HG02970 (cell line): ENCODE measurements around the gene AFF3.
"Not testable (repeated sequence)": the region's sequence is repeated elsewhere in the genome, so short reads cannot be mapped to it uniquely, and the experiment has no call there.

Experiments
- ATAC-seq: cut with Tn5 transposase; IDR thresholded peaks from one replicate; pipeline ENCODE4 v1.9.1; 2021; ENCODE audit warnings: mild to moderate bottlenecking, moderate library complexity, moderate number of reproducible peaks; ENCODE audit not compliant: unreplicated experiment, low FRiP score

AFF3 gene

DNA sequence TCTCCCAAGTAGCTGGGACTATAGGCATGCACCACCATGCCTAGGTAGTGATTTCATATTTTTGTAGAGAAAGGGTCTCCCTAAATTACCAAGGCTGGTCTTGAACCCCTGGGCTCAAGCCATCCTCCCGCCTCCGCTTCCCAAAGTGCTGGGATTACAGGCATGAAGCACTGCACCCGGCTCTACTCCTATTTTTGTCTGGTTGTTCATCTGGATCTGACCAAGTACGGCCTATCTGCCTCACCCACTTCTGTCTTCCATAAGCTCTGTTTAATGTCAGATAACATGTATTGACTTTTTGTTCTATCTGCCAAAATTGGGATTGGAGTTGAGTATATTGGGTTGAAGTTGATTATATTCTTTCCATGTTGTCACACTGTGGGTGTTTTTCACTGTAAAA is 198.4 kb downstream of the AFF3 start:
- no peak for ATAC-seq

DNA sequence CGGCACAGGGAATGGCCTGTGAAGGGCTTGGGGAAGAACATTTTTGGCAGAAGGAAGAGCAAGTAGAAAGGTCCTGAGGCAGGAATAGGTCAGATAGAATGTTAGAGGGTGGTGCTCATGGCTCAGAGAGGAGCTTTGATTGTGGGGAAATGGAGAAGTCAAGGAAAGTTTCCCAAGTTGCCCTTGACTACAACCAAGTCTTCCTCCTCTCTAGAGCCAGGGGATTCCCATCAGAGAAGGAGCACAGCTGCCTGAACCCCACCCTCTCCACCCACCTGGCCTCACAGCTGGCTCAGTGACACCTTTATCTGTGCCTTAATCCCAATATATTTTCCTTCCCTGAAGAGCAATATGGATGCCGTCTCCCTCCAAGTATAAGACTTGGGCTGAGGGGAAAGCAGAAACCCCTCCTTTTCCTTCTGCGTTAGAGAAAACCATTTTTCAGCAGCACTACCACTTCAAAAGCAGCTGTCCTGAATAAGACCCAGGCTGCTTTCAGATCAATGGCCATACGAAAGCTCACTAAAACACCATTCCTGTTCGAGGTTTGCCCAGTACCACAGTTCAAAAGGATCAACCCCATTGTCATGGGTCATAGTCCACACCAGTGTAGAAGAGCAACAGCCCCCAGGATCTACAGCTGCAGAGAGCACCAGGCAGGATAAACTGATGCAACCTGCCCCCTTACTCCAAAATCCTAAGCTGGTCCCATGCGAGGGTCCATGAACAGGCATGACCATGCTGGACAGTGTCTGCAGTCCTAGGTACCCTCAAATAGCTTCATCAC is 199.6 kb downstream of the AFF3 start:
- ATAC-seq = no peak

DNA sequence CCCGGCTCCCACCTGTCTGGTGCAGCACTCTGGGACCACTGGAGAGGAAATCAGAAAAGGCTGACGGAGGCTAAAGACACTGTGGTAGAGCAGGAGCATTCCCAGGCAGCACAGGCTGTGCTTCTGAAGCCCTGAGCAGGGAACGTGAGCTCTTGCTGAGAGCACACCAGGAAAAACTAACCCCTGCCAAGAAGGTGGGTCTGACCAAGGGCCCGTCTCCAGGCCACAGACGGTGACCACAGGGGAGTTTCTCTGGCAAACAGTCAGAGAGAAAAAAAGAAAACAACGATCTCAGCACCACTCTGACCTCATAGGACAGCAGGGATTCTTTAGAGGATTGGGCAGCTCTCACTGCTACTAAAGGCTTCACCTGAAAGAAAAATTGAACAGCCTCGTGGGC is 201.4 kb downstream of the AFF3 start:
- no peak for ATAC-seq

DNA sequence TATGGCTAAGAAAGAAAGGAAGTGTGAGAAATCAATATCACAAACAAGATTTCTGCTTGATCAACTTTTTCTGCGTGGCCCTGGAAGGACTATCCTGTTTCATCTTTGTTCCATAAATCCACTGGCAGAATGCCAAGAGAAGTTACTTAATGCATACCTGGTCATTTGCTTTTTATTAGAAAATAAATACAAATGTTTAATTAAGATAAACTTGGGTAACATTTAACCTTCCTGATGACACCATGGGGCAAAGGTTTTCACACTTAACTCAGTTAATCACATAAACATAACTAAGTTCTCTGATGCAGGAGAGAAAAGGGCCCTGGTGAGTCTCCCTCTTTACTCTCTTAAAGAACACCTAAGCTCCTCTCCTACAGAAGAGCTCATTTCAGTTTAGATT is 203.3 kb downstream of the AFF3 start:
- ATAC-seq = no peak

DNA sequence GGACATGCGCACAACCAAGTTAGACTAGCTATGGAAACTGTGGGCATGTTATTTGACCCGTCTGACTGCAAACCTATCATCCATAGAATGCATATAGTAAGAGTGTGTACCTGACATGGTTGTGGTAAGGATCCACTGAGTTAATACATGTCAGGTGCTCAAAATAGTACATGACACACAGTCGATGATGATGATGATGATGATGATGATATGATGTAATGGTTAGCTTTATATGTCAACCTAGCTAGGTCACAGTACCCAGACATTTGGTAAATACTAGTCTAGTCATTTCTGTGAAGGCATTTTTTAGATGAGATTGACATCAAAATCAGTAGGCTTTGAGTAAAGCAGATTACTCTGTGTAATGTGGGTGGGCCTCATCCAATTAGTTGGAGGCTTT is 204.1 kb downstream of the AFF3 start:
- no peak for ATAC-seq

DNA sequence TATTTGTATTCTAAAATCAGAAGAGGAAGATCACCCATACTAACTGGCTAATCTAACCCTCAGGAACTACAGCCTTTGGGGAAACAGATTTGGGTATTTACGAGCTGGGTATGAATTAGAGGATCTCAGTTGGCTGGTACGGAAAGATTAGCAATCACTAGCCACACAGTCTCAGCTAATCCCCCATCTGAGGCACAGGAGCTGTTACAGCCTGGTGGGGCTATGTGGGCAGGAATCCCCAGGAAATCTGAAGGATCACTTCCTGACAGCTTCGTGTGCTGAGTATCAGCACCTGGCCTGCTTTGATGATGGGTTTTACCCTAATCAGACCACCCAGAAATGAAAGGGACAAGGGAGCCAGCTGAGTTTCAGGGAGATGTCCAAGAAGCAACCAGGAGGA is 206.3 kb downstream of the AFF3 start:
- no peak for ATAC-seq

DNA sequence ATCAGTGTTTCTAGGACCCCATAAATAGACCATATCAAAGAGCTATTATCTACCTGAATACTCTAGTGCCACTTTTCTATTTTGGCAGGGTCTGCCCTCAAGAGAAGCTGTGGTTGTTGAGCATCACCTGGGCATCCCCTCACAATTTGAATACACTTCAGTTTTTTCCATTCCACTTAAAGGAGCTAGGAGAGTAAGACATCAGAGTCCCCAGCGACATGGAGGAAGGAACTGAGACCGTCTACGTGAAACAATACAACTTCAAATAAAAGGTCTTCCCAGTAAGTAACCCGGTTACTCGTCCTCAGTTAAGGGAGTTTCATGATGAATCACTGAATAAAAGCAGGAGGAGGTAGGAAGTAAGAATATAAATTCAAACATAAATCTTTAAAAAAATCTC is 206.7 kb downstream of the AFF3 start:
- no peak for ATAC-seq

DNA sequence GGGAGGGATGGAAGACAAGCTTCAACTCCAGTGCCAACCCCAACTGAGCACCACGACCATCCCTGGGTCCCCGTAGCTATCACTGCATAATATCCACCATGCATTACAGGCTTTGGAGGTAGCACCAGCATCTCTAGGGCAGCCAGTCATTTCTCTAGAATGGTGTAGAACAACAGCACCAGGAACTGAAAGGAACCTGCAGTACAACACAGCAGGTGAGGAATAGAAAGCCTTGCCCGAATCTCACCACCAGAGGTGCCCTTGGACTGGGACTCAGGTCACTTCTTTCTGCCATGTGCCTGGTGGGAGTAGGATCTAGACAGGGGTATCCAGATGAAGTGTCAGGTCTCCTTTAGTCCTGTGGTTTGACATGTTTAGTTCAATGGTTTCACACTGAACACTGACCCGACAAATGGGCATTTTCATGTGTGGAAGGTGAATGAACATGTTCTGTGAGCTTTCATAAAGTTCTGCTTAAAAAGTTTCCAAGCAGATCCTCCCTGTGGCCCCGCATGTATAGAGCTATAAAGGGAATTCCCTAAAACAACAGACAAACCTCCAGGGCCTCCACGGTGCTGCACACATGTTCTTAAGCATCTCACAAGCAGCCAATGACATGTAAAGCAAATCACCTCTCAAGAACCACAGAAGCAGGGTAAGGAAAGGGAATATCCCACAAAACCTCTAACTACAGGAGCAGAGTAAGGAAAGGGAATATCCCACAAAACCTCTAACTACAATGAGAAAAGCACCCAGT is 208.3 kb downstream of the AFF3 start:
- no peak for ATAC-seq

DNA sequence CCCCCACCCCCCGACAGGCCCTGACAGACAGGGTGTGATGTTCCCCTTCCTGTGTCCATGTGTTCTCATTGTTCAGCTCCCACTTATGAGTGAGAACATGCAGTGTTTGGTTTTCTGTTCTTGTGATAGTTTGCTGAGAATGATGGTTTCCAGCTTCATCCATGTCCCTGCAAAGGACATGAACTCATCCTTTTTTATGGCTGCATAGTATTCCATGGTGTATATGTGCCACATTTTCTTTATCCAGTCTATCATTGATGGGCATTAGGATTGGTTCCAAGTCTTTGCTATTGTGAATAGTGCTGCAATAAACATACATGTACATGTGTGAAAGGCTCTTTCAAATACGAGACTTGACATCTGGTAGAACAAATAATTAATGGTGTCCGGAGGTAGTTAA is 208.9 kb downstream of the AFF3 start:
- ATAC-seq = not testable (repeated sequence)

DNA sequence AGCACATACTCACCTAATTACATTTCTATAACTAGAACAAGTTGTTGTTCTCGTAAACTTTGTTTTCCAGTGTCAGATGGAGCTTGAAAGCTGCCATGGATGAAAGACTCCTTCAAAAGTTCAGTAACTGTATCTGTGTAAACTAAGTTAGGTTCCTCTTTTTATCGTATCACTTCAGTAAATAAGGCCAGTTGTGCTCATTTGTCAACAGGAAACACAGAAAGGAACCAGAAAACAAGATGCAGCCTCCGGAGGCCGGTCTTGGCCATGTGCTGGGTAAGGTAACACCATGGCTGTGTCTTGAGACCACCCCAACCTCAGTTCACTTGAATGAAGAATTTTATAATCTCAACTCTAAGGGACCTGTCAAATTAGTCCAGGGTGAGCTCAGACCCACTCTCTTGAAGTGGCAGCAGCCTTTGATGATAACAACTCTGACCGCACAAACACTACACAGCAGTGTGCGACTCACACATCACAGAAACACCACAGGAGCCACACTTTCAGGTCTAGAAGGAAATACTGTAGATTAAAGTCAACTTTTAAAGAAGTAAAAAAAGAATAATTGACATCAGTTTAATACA is 213.8 kb downstream of the AFF3 start:
- no peak for ATAC-seq

DNA sequence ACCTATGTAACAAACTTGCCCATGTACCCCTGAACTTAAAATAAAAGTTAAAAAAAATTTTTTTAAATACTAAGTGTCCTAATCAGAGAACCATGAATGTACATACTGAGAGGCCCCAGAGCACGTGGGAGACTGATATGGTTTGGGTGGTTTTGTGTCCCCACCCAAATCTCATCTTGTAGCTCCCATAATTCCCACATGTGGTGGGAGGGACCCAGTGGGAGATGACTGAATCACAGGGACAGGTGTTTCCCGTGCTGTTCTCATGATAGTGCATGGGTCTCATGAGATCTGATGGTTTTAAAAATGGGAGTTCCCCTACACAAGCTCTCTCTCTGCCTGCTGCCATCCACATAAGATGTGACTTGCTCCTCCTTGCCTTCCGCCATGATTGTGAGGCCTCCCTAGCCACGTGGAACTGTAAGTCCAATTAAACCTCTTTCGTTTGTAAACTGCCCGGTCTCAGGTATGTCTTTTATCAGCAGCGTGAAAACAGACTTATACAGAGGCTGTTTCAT is 214.6 kb downstream of the AFF3 start:
- ATAC-seq = not testable (repeated sequence)

DNA sequence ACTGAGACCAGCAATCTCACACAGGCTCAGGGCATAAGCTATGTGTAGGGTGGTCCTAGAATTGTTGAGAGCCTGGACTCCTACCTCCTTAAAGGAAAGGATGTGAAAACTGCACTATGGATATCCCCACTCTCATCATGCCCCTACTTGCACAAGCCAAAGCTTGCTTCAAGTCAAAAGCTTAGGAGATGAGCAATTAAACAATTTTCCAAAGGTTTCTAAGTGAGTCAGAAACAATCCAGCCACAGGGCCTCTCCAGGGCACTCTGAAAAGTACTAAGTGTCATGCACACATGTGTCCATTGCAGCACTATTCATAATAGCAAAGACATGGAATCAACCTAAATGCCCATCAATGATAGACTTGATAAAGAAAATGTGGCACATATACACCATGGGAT is 215.4 kb downstream of the AFF3 start:
- ATAC-seq = no peak

DNA sequence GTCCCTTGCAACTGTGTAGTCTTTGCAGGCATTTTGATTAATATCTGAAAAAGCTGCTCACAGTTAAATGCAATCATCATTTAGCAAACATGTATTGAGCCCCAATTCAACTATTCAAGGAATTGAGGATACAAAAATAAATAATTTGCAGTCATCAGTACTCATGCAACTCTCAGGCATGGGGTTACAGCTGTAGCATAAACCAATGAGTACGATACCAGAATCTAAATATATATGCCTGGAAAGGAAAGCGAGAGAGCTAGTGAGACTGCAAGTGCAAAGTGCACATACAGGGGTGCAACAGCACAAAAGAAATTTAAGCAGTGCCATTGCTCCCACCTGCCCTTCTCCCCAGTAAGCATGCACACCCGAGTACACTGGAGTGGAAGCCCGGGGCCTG is 216.4 kb downstream of the AFF3 start:
- ATAC-seq = no peak

DNA sequence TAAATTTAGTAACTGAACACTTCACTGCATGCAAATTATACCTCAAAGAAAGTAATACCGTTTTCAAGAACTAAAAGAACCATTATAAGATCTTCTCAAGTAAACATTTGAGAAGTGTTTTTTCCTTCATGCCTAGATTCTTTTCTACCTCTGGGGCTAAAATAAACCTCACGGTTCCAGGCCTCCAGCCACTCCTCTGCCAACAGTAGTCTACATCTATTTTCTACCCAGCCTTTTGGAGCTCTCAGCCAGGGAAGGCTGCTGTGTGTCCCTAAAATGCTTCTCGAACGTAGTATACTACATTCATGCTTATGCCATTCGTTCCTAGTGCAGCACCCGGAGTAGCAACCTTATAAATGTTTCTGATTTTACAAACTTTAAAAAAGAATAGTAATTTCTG is 219.7 kb downstream of the AFF3 start:
- ATAC-seq = no peak

DNA sequence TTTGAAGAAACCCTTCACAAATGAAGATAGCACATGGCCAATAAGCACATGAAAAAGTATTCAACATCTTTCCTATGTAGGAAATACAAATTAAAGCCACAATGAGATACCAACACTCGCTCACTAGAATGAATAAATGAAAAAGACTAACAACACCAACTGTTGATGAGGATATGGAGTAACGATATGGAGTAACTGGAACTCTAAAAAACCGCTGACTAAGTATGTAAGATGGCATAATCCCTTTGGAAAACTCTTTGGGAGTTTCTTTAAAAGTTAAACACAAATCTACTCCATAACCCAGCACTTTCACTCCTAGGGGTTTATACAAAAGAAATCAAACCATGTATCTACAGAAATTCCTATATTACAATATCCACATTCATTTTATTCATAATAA is 220.5 kb downstream of the AFF3 start:
- ATAC-seq = no peak

DNA sequence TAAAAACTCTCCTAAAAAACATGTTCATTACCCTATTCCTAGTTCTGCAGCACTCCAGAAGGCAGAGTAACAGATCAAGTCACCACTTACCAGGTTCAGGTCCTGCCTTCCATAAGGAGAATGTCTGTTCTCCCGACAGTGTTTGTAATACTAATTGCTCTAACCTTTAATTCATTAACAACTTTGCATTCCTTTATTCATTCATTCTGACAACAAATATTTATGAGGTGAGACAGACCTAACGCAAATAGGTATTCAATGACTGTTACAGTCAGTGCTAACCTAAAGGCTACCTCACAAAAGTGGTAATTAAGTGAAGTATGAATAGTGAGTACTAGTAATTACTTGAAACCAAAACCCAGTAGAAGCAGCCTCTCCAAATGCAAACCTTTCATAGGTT is 224.0 kb downstream of the AFF3 start:
- ATAC-seq = no peak

DNA sequence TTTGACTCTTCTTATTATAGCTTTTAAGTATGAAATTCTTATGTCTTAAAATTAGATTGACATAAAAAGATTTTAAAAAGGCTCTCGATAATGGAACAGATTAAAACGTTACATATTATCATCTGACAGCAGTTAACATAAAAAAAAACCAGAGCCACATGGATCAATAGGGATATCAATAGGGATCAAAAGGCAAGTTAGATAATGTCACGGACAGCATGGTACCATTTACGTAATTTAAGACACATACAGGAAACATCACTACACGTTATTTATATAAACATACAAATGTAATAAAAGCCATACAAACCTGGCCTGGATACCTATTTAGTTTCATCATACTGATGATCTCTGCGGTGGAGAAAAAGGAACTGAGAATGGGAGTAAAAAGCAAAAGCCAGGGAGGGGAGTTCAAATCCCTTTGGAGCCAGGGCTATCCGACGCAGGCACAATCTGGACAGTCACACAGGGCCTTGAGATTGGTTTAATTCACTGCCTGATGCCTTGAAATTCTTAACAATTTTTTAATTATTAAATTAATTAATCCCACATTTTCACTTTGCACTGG is 227.2 kb downstream of the AFF3 start:
- ATAC-seq = no peak

DNA sequence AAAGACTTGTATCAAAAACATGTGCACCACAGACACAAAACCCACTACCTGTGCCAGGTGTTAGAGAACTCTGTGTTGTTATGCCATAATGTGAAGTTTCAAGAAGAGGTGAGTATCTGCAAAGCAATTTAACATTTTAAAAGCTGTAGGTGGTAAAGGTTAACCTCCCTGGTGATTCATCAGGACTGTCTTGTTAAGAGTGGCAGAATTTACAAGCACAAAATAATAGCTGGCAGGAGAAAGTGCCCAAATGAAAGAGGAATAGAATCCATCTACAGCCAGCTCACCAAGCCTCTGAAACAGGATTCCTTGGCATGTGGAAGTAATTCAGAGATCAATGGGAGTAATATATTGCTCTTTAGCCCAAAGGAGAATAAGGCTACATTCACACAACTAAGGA is 230.7 kb downstream of the AFF3 start:
- ATAC-seq = no peak

DNA sequence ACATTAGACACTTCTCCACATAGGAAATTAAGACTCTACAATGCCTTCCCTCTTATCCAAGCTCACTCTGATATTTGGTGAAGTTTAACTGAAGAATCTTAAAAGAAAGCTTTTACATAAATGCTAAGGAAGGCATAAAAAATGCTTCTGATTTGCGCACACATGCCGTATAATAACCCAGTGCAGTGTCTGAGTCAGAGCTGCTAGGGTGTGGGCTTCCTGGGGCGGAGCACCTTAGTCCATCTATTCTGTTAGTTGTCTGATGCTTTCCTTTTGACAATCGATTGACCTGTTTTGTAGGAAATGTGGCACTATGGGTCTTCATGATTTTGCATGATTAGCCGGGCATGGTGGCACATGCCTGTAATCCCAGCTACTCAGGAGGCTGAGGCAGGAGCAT is 231.5 kb downstream of the AFF3 start:
- ATAC-seq = no peak

DNA sequence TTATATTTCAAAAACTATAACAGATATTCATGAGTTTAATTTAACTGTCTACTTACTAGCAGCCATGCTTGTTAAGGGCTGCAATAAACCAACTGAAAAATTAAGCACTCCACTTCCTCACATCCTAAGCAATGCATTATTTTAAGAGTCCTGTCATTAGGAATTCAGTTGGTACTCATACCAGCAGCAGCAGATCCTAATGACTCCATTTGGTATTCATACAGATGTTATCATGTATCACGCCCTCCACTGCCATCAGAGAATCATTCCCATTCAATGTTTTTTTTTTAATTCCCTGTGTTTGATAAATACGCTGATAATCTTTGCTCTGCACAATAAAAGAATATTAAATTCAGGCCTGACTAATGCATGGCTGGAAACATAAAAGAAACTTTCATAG is 236.8 kb downstream of the AFF3 start:
- ATAC-seq = no peak

DNA sequence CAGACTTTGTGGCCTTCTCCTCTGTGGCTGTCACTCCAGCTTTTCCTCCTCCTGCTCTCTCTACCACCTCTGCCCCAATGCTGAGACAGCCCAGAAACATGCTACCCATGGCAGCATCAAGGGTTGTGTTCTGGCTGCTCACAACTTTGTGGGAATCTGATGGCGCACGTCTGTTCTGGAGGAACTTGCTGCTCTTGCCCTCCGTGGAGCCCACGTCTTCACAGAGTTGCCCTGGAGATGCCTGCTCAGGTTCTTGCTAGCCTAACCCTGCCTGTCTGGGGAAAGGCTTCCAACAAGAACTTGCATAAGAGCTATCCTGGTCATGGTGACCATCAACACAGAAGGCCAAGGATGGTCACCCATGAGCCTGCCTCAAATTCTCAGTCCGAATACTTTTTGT is 237.4 kb downstream of the AFF3 start:
- no peak for ATAC-seq
